A549 (cell line): Measurements from ENCODE around the gene SLCO1A2. TPM values are rescaled to one million over a fixed set of nuclear protein-coding genes. Genes with fewer than 3 reads are reported as not detected.

Experiments used
- ATAC-seq, 2 experiments: fragments of 200-7000 bp in 1 of 2; fragments of >200 bp in 1 of 2; cut with Nextera tagmentation in 1 of 2; cut with Tn5 transposase in 1 of 2; 3 replicates each; pipeline versions ENCODE4 v1.8.0 to v1.9.1; 2018 to 2020; ENCODE audit warnings: mild to moderate bottlenecking in 1 of 2, moderate library complexity in 1 of 2
- CTCF ChIA-PET: fragments of 300-600 bp; sonication (Branson Sonifier 250); formaldehyde crosslinking; extraction: SDS; loops from one replicate; lab custom pipeline; 2021; ENCODE audit warnings: antibody characterized with exemption, inconsistent platforms; lab: Yijun Ruan, JAX
- POLR2A ChIA-PET: fragments of 350-600 bp; formaldehyde crosslinking; extraction: SDS; loops from one replicate; lab custom pipeline; 2021; ENCODE audit warnings: antibody characterized with exemption, inconsistent platforms; lab: Yijun Ruan, JAX
- DNase-seq, 2 experiments: peaks; one replicate each; pipeline versions ENCODE4 v3.0.0 to v3.0.0-alpha.2; 2011 to 2016; ENCODE audit warnings: low read depth in 1 of 2, low spot score in 1 of 2
- FAIRE-seq: peaks from 2 replicates; lab custom pipeline; 2011; peaks lifted over from hg19 to GRCh38; lab: Jason Lieb, UNC
- H3K27ac ChIP-seq, 2 experiments: fragments of >200 bp; sonication (Bioruptor Twin); formaldehyde crosslinking; 3 replicates each; pipeline ENCODE4 v1.5.1; 2016 to 2017
- H3K4me1 ChIP-seq: fragments of >200 bp; sonication (Bioruptor Twin); formaldehyde crosslinking; 3 replicates; pipeline ENCODE4 v1.6.1; 2016
- H3K4me2 ChIP-seq: fragments of >200 bp; sonication (Bioruptor Twin); formaldehyde crosslinking; 3 replicates; pipeline ENCODE4 v1.6.1; 2016
- H3K4me3 ChIP-seq: fragments of >200 bp; sonication (Bioruptor Twin); formaldehyde crosslinking; 3 replicates; pipeline ENCODE4 v1.5.1; 2016
- H3K9me3 ChIP-seq: fragments of >200 bp; sonication (Bioruptor Twin); formaldehyde crosslinking; 3 replicates; pipeline ENCODE4 v1.6.1; 2016
- CBX8 ChIP-seq: fragments of 200-600 bp; sonication (generic); IDR thresholded peaks from 2 replicates; pipeline ENCODE4 v1.6.1; 2016
- CHD4 ChIP-seq: fragments of 200-600 bp; sonication (generic); IDR thresholded peaks from 2 replicates; pipeline ENCODE4 v1.6.1; 2016; ENCODE audit warnings: antibody characterized with exemption, mild to moderate bottlenecking, borderline replicate concordance
- CTCF ChIP-seq: fragments of >200 bp; sonication (Bioruptor Twin); formaldehyde crosslinking; IDR thresholded peaks from 3 replicates; pipeline ENCODE4 v1.5.1; 2016
- EHMT2 ChIP-seq: fragments of 200-600 bp; sonication (generic); IDR thresholded peaks from 2 replicates; pipeline ENCODE4 v1.6.1; 2016; ENCODE audit warnings: antibody characterized with exemption, low read depth, mild to moderate bottlenecking, moderate library complexity
- ESRRA ChIP-seq: fragments of 150-350 bp; IDR thresholded peaks from 2 replicates; pipeline ENCODE4 v1.6.1; 2014; ENCODE audit warnings: mild to moderate bottlenecking, low read length, borderline replicate concordance
- HEYL ChIP-seq: fragments of 250-450 bp; sonication (Bioruptor Pico); IDR thresholded peaks from 2 replicates; pipeline ENCODE4 v1.8.0; 2021; ENCODE audit warnings: mild to moderate bottlenecking, moderate library complexity
- HMGXB4 ChIP-seq: fragments of 250-450 bp; sonication (Bioruptor Pico); IDR thresholded peaks from 2 replicates; pipeline ENCODE4 v1.5.0; 2021; ENCODE audit warnings: mild to moderate bottlenecking, moderate library complexity, borderline replicate concordance
- HOXB13 ChIP-seq: fragments of 250-450 bp; sonication (Bioruptor Pico); IDR thresholded peaks from 2 replicates; pipeline ENCODE4 v1.5.0; 2020; ENCODE audit warnings: low read depth, mild to moderate bottlenecking, moderate library complexity
- KDM1A ChIP-seq: fragments of 200-600 bp; sonication (generic); IDR thresholded peaks from 2 replicates; pipeline ENCODE4 v1.6.1; 2016; ENCODE audit warnings: low read depth, mild to moderate bottlenecking
- POLR2AphosphoS2 ChIP-seq: conservative IDR thresholded peaks from 2 replicates; pipeline ENCODE4 v1.6.1; 2012; ENCODE audit warnings: low read length, improper control_type of control experiment, inconsistent platforms
- RAD21 ChIP-seq, 2 experiments: fragments of >200 bp in 1 of 2; sonication (Bioruptor Twin) in 1 of 2; formaldehyde crosslinking in 1 of 2; IDR thresholded peaks in 1 of 2; conservative IDR thresholded peaks in 1 of 2; 2 replicates in 1 of 2; 3 replicates in 1 of 2; pipeline ENCODE4 v1.6.1; 2012 to 2018; ENCODE audit warnings: inconsistent platforms in 1 of 2
- REST ChIP-seq: fragments of 200-600 bp; sonication (generic); IDR thresholded peaks from 2 replicates; pipeline ENCODE4 v1.6.1; 2016; ENCODE audit warnings: antibody characterized with exemption, mild to moderate bottlenecking, moderate library complexity
- RFX5 ChIP-seq: fragments of 450-650 bp; IDR thresholded peaks from 2 replicates; pipeline ENCODE4 v1.7.1; 2014; ENCODE audit warnings: antibody characterized with exemption, mild to moderate bottlenecking, moderate library complexity
- RNF2 ChIP-seq: fragments of 200-600 bp; sonication (generic); IDR thresholded peaks from 2 replicates; pipeline ENCODE4 v1.6.1; 2016; ENCODE audit warnings: low read depth, mild to moderate bottlenecking, antibody characterized with exemption, moderate library complexity, borderline replicate concordance
- SMC3 ChIP-seq: fragments of >200 bp; sonication (Bioruptor Twin); formaldehyde crosslinking; IDR thresholded peaks from 3 replicates; pipeline ENCODE4 v1.6.1; 2018; ENCODE audit warnings: inconsistent platforms
- SREBF2 ChIP-seq: fragments of 450-650 bp; IDR thresholded peaks from 2 replicates; pipeline ENCODE4 v1.6.1; 2014; ENCODE audit warnings: mild to moderate bottlenecking, moderate library complexity
- ZC3H11A ChIP-seq: fragments of 450-650 bp; IDR thresholded peaks from 2 replicates; pipeline ENCODE4 v1.6.1; 2014; ENCODE audit warnings: antibody characterized with exemption, mild to moderate bottlenecking
- WGBS: methylation state at CpG from one replicate; pipeline ENCODE4 v1.1.6; 2017; ENCODE audit errors: missing lambda C conversion rate; 5-methylcytosine and 5-hydroxymethylcytosine counted together
- polyA plus RNA-seq, 4 experiments: library from polyadenylated mRNA; depleted of rRNA in 3 of 4; stranded (reverse); fragments of >200 nt; fragmentation: RNase III in 1 of 4; extraction: RNeasy Plus Mini Kit Qiagen cat#74134 plus additional on column Dnase treatment in 1 of 4; gene quantifications; 2 replicates in 3 of 4; 3 replicates in 1 of 4; pipeline ENCODE4 v1.2.3, GENCODE V29; 2011 to 2017

The SLCO1A2 gene
- polyA plus RNA-seq, 2 of the 4 experiments (the other 2 are of a cell fraction), result 0.08 to 0.31 TPM

GRCh38 chr12:21252070-21252469 lies 82.6 kb downstream of the SLCO1A2 start:
- no peak for TF ChIP-seq HEYL (CRISPR knock-in tag)
- TF ChIP-seq HOXB13 (CRISPR knock-in tag), result no peak
- no peak for TF ChIP-seq RNF2
- TF ChIP-seq CHD4, result no peak
- no peak for TF ChIP-seq CTCF
- no peak for TF ChIP-seq EHMT2
- no peak for TF ChIP-seq RFX5
- no peak for TF ChIP-seq ZC3H11A
- TF ChIP-seq POLR2AphosphoS2, result no peak
- no peak for TF ChIP-seq KDM1A
- no peak for TF ChIP-seq REST
- 69% methylated on average over 5 of the region's 5 CpGs for WGBS
- no peak for FAIRE-seq
- no peak for DNase-seq
- ATAC-seq, result no peak
- CTCF ChIA-PET, result no interaction called here
- Histone ChIP-seq H3K9me3 (no peaks in the 10 kb centered on the region), H3K27ac (no peak overlapping the region), H3K4me1 (no peaks in the 10 kb centered on the region), H3K4me2 (no peak overlapping the region), H3K4me3 (no peak overlapping the region)
- POLR2A ChIA-PET, result no interaction called here

GRCh38 chr12:21248679-21249078 lies 86.0 kb downstream of the SLCO1A2 start:
- 7% methylated on average over 1 of the region's 1 CpG for WGBS
- Histone ChIP-seq H3K4me3 (no peak overlapping the region), H3K9me3 (no peaks in the 10 kb centered on the region), H3K4me2 (no peak overlapping the region), H3K27ac (no peak overlapping the region), H3K4me1 (no peaks in the 10 kb centered on the region)
- ATAC-seq, result peak; percentile 76 to 80; a peak in 5 of 6 replicates
- no peak for FAIRE-seq
- ChIA-PET POLR2A (no interaction called here), CTCF (interaction anchor here (0.7 to 1.4 kb wide), 6 partner anchors 10 to 436 kb away, joined by 3 to 4 read pairs (median 3); partner anchors contain the start of genes GOLT1B and RECQL)
- TF ChIP-seq HMGXB4 (CRISPR knock-in tag) (no peak), CTCF (peak; percentile 36), ESRRA (no peak), RAD21 (conservative IDR thresholded peaks at IDR 0.05 in 1 of 2, IDR thresholded peaks at IDR 0.05 in 1 of 2) (peak; percentile 41 to 57), CBX8 (no peak), SREBF2 (no peak), SMC3 (peak; percentile 38; the same call in 1 of the 3 replicates)
- peak in 1 of 2 experiments; percentile 11 for DNase-seq
